ENCODE measurements around the gene PRR3. TPM values are rescaled to one million over a fixed set of nuclear protein-coding genes. Genes with fewer than 3 reads are reported as not detected.

Gene PRR3
- total and polyA plus RNA-seq, 2 of the 13 experiments (the other 11 are each of a cell fraction or from before 2014, with no cell fraction given): 14.6 to 21.2 TPM

DNA sequence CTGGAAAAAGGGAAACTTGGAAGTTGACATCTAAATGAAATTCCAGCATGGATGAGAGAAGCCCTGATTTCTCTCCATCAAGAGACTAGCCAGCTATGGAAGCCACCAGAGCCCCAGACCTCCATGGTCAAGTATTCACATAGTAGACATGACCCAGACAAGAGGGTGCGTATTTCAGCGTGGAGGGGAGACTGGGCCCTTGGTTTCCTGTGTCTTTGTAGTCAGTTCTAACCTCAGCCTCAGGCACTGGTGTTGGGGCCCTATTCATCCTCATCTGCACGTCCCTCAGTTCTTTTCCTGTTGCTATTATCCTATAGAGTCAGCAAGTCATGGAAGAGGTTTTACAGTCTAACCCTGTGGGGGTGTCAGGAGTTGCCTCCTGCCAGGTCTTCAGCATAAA lies 13.3 kb upstream of the PRR3 start:
- H3K4me2 ChIP-seq (ENCODE audit: low read depth, low read length): no peak overlapping the region
- in situ Hi-C loops (cut with HindIII; ENCODE audit: extremely low pct_ligation_motif_present, low pct_unique_long_range_greater_than_20kb): loop anchor here (5.0 kb wide), 1 partner anchor 62 kb away; no protein-coding TSS in a partner anchor
- no TSS peak for BruUV-seq (replicated peaks)

More for the DNA sequence above, 13.3 kb upstream of the PRR3 start:
- ATAC-seq: no peak
- H3K27me3 ChIP-seq (ENCODE audit: control insufficient read depth in 1 of 2, insufficient read depth in 2 of 2, low read length in 2 of 2): no peaks in the 10 kb centered on the region
- TF ChIP-seq ZSCAN31 (CRISPR knock-in tag; IDR thresholded peaks at IDR 0.05; ENCODE audit: low read depth): no peak
- TF ChIP-seq IRF1 (CRISPR knock-in tag; IDR thresholded peaks at IDR 0.05; ENCODE audit: low read depth): no peak
- no peak for TF ChIP-seq ZSCAN29 (CRISPR knock-in tag; conservative IDR thresholded peaks at IDR 0.05)
- no peak for TF ChIP-seq ZNF737 (CRISPR knock-in tag; IDR thresholded peaks at IDR 0.05; ENCODE audit: borderline replicate concordance)
- no peak for TF ChIP-seq ATF6 (CRISPR knock-in tag; conservative IDR thresholded peaks at IDR 0.05)
- no peak for TF ChIP-seq HDAC6 (IDR thresholded peaks at IDR 0.05; ENCODE audit: low read depth, low read length)
- no peak for TF ChIP-seq ZNF883 (CRISPR knock-in tag; IDR thresholded peaks at IDR 0.05; ENCODE audit: not compliant biosample characterization)
- no peaks in the 10 kb centered on the region; the same call in 1 of the 2 replicates for H4K20me1 ChIP-seq (ENCODE audit: insufficient read depth, low read length)
- H3K27ac ChIP-seq (ENCODE audit: extremely low read length, insufficient read depth, low read length): no peak overlapping the region
- H3K4me1 ChIP-seq (ENCODE audit: insufficient read depth, low read length): peaks cover 7% of the 10 kb centered on the region; the same call in 1 of the 2 replicates
- peaks cover 8 to 23% of the 10 kb centered on the region in 2 experiments; a peak in 4 of 5 replicates for H3K36me3 ChIP-seq (replicated peaks in 1 of 2; ENCODE audit: control insufficient read depth in 1 of 2, insufficient read depth in 2 of 2, low read length in 2 of 2)
- FAIRE-seq: no peak
- intact Hi-C loops (cut with micrococcal nuclease; ENCODE audit: unreplicated experiment): loop anchor here (1.0 to 10.0 kb wide), 2 partner anchors 61 to 131 kb away; partner anchors contain the start of gene DHX16
- WGBS (ENCODE audit: low lambda C conversion rate): 100% methylated on average over 1 of the region's 3 CpGs
- CTCF ChIA-PET (ENCODE audit: low intra/inter-chr PET ratio, low total read pairs): interaction anchor here (1.9 to 6.6 kb wide), 2 partner anchors 11 to 60 kb away, joined by 9 to 110 read pairs; no protein-coding TSS in a partner anchor
- no peak for DNase-seq (ENCODE audit: low spot score)
- H3K9me3 ChIP-seq (ENCODE audit: low read length): no peaks in the 10 kb centered on the region
- H2AFZ ChIP-seq (ENCODE audit: low read length): no peak overlapping the region
- H3K79me2 ChIP-seq (ENCODE audit: insufficient read depth, low read length): no peaks in the 10 kb centered on the region
- H3K4me3 ChIP-seq (replicated peaks in 1 of 3; ENCODE audit: insufficient read depth in 1 of 3, low read depth in 2 of 3, low read length in 3 of 3): no peak overlapping the region
- POLR2A ChIA-PET: interaction anchor here (2.1 kb wide), 1 partner anchor 62 kb away, joined by 9 read pairs; no protein-coding TSS in a partner anchor
- H3K9ac ChIP-seq (ENCODE audit: insufficient read depth, low read depth, low read length): no peak overlapping the region
